Glutamatergic neuron (in vitro differentiated cells): ENCODE results near the gene ARRDC1. TPM values are rescaled to one million over a fixed set of nuclear protein-coding genes. Genes with fewer than 3 reads are reported as not detected.

Source experiments
- DNase-seq: peaks from one replicate; pipeline ENCODE4 v3.0.0; 2022
- H3K27ac Mint-ChIP-seq: one replicate; pipeline ENCODE4 v1.8.0; 2020; ENCODE audit warnings: mild to moderate bottlenecking, mixed read lengths, inconsistent platforms; ENCODE audit not compliant: unreplicated experiment
- H3K27me3 Mint-ChIP-seq: one replicate; pipeline ENCODE4 v1.8.0; 2020; ENCODE audit warnings: mild to moderate bottlenecking, moderate library complexity, mixed read lengths, inconsistent platforms; ENCODE audit not compliant: unreplicated experiment
- H3K36me3 Mint-ChIP-seq: one replicate; pipeline ENCODE4 v1.8.0; 2020; ENCODE audit warnings: mild to moderate bottlenecking, mixed read lengths, inconsistent platforms; ENCODE audit not compliant: unreplicated experiment
- H3K4me1 Mint-ChIP-seq: one replicate; pipeline ENCODE4 v1.8.0; 2020; ENCODE audit warnings: mild to moderate bottlenecking, low read depth, mixed read lengths, inconsistent platforms; ENCODE audit not compliant: unreplicated experiment
- H3K4me3 Mint-ChIP-seq: one replicate; pipeline ENCODE4 v1.8.0; 2020; ENCODE audit warnings: mild to moderate bottlenecking, mixed read lengths, inconsistent platforms; ENCODE audit not compliant: unreplicated experiment
- H3K9me3 Mint-ChIP-seq: one replicate; pipeline ENCODE4 v1.8.0; 2020; ENCODE audit warnings: mild to moderate bottlenecking, moderate library complexity, mixed read lengths, inconsistent platforms; ENCODE audit not compliant: unreplicated experiment
- CTCF ChIP-seq: fragments of 200-600 bp; sonication (generic); IDR thresholded peaks from one replicate; pipeline ENCODE4 v1.5.0; 2021; ENCODE audit not compliant: partially characterized antibody, unreplicated experiment
- total RNA-seq: library from RNA; stranded (reverse); fragmentation: NEBNext Ultra II Directional; extraction: Animal tissue kit (Norgen Biotek cat#: 25700); gene quantifications from one replicate; pipeline ENCODE4 v1.2.1, GENCODE V29; 2021; ENCODE audit not compliant: unreplicated experiment

ARRDC1 gene
- total RNA-seq, 1 donor from 2014 or later, result 22.5 TPM

- no peak for DNase-seq
- H3K27ac Mint-ChIP-seq, result no peak overlapping the region
- no peak overlapping the region for H3K4me3 Mint-ChIP-seq
- no peaks in the 10 kb centered on the region for H3K36me3 Mint-ChIP-seq
- H3K9me3 Mint-ChIP-seq, result peaks cover 3% of the 10 kb centered on the region
- H3K4me1 Mint-ChIP-seq, result peaks cover 26% of the 10 kb centered on the region
- no peak for TF ChIP-seq CTCF
- H3K27me3 Mint-ChIP-seq, result peaks cover 5% of the 10 kb centered on the region
Observed at GRCh38 chr9:137645211-137645610, 39.7 kb downstream of the ARRDC1 start.

- DNase-seq, result no peak
- TF ChIP-seq CTCF, result no peak
- peak overlapping the region; percentile 33 for H3K27ac Mint-ChIP-seq
- peaks cover 26% of the 10 kb centered on the region for H3K4me1 Mint-ChIP-seq
- peaks cover 3% of the 10 kb centered on the region for H3K9me3 Mint-ChIP-seq
- no peak overlapping the region for H3K4me3 Mint-ChIP-seq
- no peaks in the 10 kb centered on the region for H3K36me3 Mint-ChIP-seq
- H3K27me3 Mint-ChIP-seq, result peaks cover 5% of the 10 kb centered on the region
Observed at GRCh38 chr9:137646341-137646740, 40.9 kb downstream of the ARRDC1 start.

GRCh38 chr9:137647096-137647714 lies 41.7 kb downstream of the ARRDC1 start:
- Mint-ChIP-seq H3K27ac (peak overlapping the region; percentile 71), H3K36me3 (no peaks in the 10 kb centered on the region), H3K4me1 (peaks cover 24% of the 10 kb centered on the region), H3K4me3 (peak overlapping the region; percentile 35), H3K27me3 (peaks cover 5% of the 10 kb centered on the region), H3K9me3 (peaks cover 1% of the 10 kb centered on the region)
- peak; percentile 33 for DNase-seq
- no peak for TF ChIP-seq CTCF

GRCh38 chr9:137648396-137648795 lies 42.9 kb downstream of the ARRDC1 start:
- H3K27ac Mint-ChIP-seq, result no peak overlapping the region
- peaks cover 1% of the 10 kb centered on the region for H3K9me3 Mint-ChIP-seq
- H3K4me3 Mint-ChIP-seq, result no peak overlapping the region

More at GRCh38 chr9:137648396-137648795, 42.9 kb downstream of the ARRDC1 start:
- no peak for TF ChIP-seq CTCF
- Mint-ChIP-seq H3K4me1 (peaks cover 24% of the 10 kb centered on the region), H3K36me3 (no peaks in the 10 kb centered on the region), H3K27me3 (peaks cover 5% of the 10 kb centered on the region)
- no peak for DNase-seq
